Duodenal mucosa (tissue), 2 donors: ENCODE data around the gene CENPT.
"Not testable (repeated sequence)": the region's sequence is repeated elsewhere in the genome, so short reads cannot be mapped to it uniquely, and the experiment has no call there.

ENCODE experiments used
- H3K27ac ChIP-seq: one replicate; pipeline ENCODE4 v1.7.0; 2013; ENCODE audit warnings: low read depth, low read length
- H3K27me3 ChIP-seq, 2 donors: one replicate each; pipeline ENCODE4 v1.7.0; 2013; ENCODE audit warnings: low read length in 2 of 2, control low read depth in 1 of 2; ENCODE audit not compliant: insufficient read depth in 2 of 2, control insufficient read depth in 1 of 2
- H3K36me3 ChIP-seq, 2 donors: one replicate each; pipeline ENCODE4 v1.7.0; 2013; ENCODE audit warnings: low read length in 2 of 2, control low read depth in 1 of 2; ENCODE audit not compliant: insufficient read depth in 2 of 2, control insufficient read depth in 1 of 2
- H3K4me1 ChIP-seq, 2 donors: one replicate each; pipeline ENCODE4 v1.7.0; 2013; ENCODE audit warnings: low read length in 2 of 2, control low read depth in 1 of 2; ENCODE audit not compliant: insufficient read depth in 2 of 2, control insufficient read depth in 1 of 2
- H3K4me3 ChIP-seq, 2 donors: one replicate each; pipeline ENCODE4 v1.7.0; 2013; ENCODE audit warnings: low read length in 2 of 2, low read depth in 1 of 2
- H3K9ac ChIP-seq, 2 donors: one replicate each; pipeline ENCODE4 v1.7.0; 2013; ENCODE audit warnings: low read length in 2 of 2, low read depth in 1 of 2
- H3K9me3 ChIP-seq, 2 donors: one replicate each; pipeline ENCODE4 v1.7.0; 2013; ENCODE audit warnings: low read length in 2 of 2, control low read depth in 1 of 2; ENCODE audit not compliant: control insufficient read depth in 1 of 2

Gene CENPT

GRCh38 chr16:67841198-67841815, 6.2 kb downstream of the CENPT start:
- no peaks in the 10 kb centered on the region for H3K27me3 ChIP-seq
- H3K4me3 ChIP-seq, result peak overlapping the region; percentile 91 to 96
- H3K27ac ChIP-seq, result no peak overlapping the region
- peak overlapping the region; percentile 67 to 91 for H3K9ac ChIP-seq
- H3K36me3 ChIP-seq, result no peaks in the 10 kb centered on the region
- no peaks in the 10 kb centered on the region for H3K9me3 ChIP-seq
- peaks cover 31 to 39% of the 10 kb centered on the region in 2 donors for H3K4me1 ChIP-seq

GRCh38 chr16:67837811-67838210, 9.7 kb downstream of the CENPT start:
- Histone ChIP-seq H3K9ac (no peak overlapping the region), H3K36me3 (no peaks in the 10 kb centered on the region), H3K4me3 (no peak overlapping the region)

GRCh38 chr16:67837190-67837589, 10.3 kb downstream of the CENPT start:
- not testable (repeated sequence) for H3K36me3 ChIP-seq, H3K4me3 ChIP-seq, H3K27me3 ChIP-seq, H3K27ac ChIP-seq, H3K9ac ChIP-seq, H3K9me3 ChIP-seq
- peaks cover 15 to 24% of the 10 kb centered on the region in 2 donors for H3K4me1 ChIP-seq

More at GRCh38 chr16:67837811-67838210, 9.7 kb downstream of the CENPT start:
- Histone ChIP-seq H3K9me3 (no peaks in the 10 kb centered on the region), H3K27me3 (no peaks in the 10 kb centered on the region), H3K27ac (no peak overlapping the region), H3K4me1 (peaks cover 9 to 19% of the 10 kb centered on the region in 2 donors)

DNA sequence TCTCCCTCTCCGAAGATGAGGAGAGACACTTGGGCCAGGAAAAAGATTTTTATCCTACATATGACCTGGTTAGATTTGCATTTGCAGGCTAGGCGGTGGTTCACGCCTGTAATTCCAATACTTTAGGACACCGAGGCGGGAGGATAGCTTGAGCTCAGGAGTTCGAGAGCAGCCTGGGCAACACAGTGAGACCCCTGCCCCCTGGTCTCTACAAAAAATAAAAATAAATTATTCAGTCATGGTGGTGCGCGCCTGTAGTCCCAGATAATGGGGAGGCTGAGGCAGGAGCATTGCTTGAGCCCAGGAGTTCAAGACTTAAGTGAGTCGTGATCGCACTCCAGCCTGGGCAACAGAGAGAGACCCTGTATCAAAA, 13.3 kb downstream of the CENPT start:
- Histone ChIP-seq H3K27me3 (no peaks in the 10 kb centered on the region), H3K4me3 (peak overlapping the region; percentile 83 to 87), H3K9ac (peak overlapping the region; percentile 40 to 80), H3K27ac (no peak overlapping the region), H3K4me1 (peaks cover 15 to 20% of the 10 kb centered on the region in 2 donors), H3K36me3 (peaks cover 11 to 30% of the 10 kb centered on the region in 2 donors), H3K9me3 (no peaks in the 10 kb centered on the region)

- H3K4me3 ChIP-seq, result peak overlapping the region; percentile 83 to 87
- H3K9ac ChIP-seq, result peak overlapping the region; percentile 80 to 91
- no peaks in the 10 kb centered on the region for H3K9me3 ChIP-seq
- peaks cover 11 to 36% of the 10 kb centered on the region in 2 donors for H3K36me3 ChIP-seq
- no peak overlapping the region for H3K27ac ChIP-seq
- peaks cover 15 to 20% of the 10 kb centered on the region in 2 donors for H3K4me1 ChIP-seq
- H3K27me3 ChIP-seq, result no peaks in the 10 kb centered on the region
These were observed 13.9 kb downstream of the CENPT start for GRCh38 chr16:67833415-67834241.

GRCh38 chr16:67833030-67833414, 14.5 kb downstream of the CENPT start:
- peaks cover 15 to 20% of the 10 kb centered on the region in 2 donors for H3K4me1 ChIP-seq
- H3K9me3 ChIP-seq, result no peaks in the 10 kb centered on the region
- H3K4me3 ChIP-seq, result peak overlapping the region; percentile 83 to 87
- H3K27me3 ChIP-seq, result no peaks in the 10 kb centered on the region
- H3K36me3 ChIP-seq, result peaks cover 15 to 42% of the 10 kb centered on the region in 2 donors
- peak overlapping the region; percentile 80 to 91 for H3K9ac ChIP-seq
- H3K27ac ChIP-seq, result no peak overlapping the region

DNA sequence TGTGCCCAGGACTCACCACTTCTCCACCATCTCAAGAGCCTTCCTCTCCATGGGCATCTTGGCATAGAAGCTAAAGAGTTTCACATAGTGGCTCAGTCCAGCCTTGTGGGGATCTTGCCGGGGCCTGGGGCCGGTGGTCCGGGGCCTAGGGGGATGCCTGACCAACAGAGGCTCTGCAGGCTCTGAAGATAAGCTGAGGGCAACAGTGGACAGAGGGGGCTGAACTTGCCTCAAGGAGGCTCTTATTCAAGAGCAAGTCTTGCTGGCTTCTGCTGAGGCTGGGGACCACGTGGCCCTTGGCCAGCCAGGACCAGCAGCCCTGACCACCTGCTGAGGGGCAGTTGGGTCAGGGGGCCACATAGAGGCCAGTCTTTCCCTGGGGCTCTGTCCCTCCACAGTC, 18.8 kb downstream of the CENPT start:
- H3K9me3 ChIP-seq, result no peaks in the 10 kb centered on the region
- H3K36me3 ChIP-seq, result peaks cover 15 to 52% of the 10 kb centered on the region in 2 donors
- H3K4me3 ChIP-seq, result no peak overlapping the region
- H3K27me3 ChIP-seq, result no peaks in the 10 kb centered on the region
- no peak overlapping the region for H3K9ac ChIP-seq
- H3K4me1 ChIP-seq, result peaks cover 11 to 15% of the 10 kb centered on the region in 2 donors
- H3K27ac ChIP-seq, result no peak overlapping the region

GRCh38 chr16:67825906-67826305, 21.6 kb downstream of the CENPT start:
- Histone ChIP-seq H3K36me3 (peaks cover 15 to 39% of the 10 kb centered on the region in 2 donors), H3K27me3 (no peaks in the 10 kb centered on the region), H3K4me1 (no peaks in the 10 kb centered on the region), H3K27ac (no peak overlapping the region), H3K9me3 (no peaks in the 10 kb centered on the region), H3K4me3 (no peak overlapping the region), H3K9ac (no peak overlapping the region)

- H3K9ac ChIP-seq, result no peak overlapping the region
- no peaks in the 10 kb centered on the region for H3K27me3 ChIP-seq
- H3K9me3 ChIP-seq, result no peaks in the 10 kb centered on the region
- no peaks in the 10 kb centered on the region for H3K4me1 ChIP-seq
- no peak overlapping the region for H3K4me3 ChIP-seq
- no peak overlapping the region for H3K27ac ChIP-seq
- peaks cover 9 to 32% of the 10 kb centered on the region in 2 donors for H3K36me3 ChIP-seq
These were observed 22.4 kb downstream of the CENPT start for GRCh38 chr16:67825119-67825518.

DNA sequence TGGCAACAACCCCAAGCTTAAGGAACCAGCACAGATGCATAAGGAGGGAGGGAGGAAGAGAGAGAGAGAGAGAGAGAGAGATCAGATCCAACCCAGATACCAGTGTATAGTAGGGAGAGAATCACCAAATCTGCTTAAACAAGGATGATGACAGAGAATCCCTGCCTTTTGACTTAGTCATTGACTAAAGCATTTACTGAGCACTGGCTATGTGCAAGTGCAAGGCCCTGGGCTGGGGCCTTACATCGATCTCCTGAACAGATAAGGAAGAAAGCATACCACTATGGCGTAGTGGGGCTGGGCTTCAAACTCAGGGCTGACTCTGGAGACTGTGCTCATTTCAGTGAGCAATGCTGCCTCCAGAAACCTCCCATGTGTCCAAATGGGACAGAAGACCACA, 25.0 kb downstream of the CENPT start:
- Histone ChIP-seq H3K4me1 (no peaks in the 10 kb centered on the region), H3K27me3 (no peaks in the 10 kb centered on the region), H3K9ac (no peak overlapping the region), H3K9me3 (no peaks in the 10 kb centered on the region), H3K4me3 (no peak overlapping the region), H3K36me3 (peaks cover 0 to 6% of the 10 kb centered on the region in 2 donors), H3K27ac (no peak overlapping the region)
